Neural crest cell (in vitro differentiated cells): ENCODE data around the gene TMED1. TPM values are rescaled to one million over a fixed set of nuclear protein-coding genes. Genes with fewer than 3 reads are reported as not detected.

ENCODE experiments used
- DNase-seq: peaks from one replicate; pipeline ENCODE4 v3.0.0; 2021; ENCODE audit warnings: low read depth, mixed read lengths, low spot score
- H3K27ac Mint-ChIP-seq: one replicate; pipeline ENCODE4 v1.8.0; 2021; ENCODE audit warnings: mild to moderate bottlenecking, mixed read lengths; ENCODE audit not compliant: unreplicated experiment
- H3K27me3 Mint-ChIP-seq: 2 replicates; pipeline ENCODE4 v1.8.0; 2021; ENCODE audit warnings: low read depth, mild to moderate bottlenecking, mixed read lengths
- H3K36me3 Mint-ChIP-seq: 2 replicates; pipeline ENCODE4 v1.8.0; 2021; ENCODE audit warnings: low read depth, mild to moderate bottlenecking, mixed read lengths
- H3K4me1 Mint-ChIP-seq: 2 replicates; pipeline ENCODE4 v1.8.0; 2021; ENCODE audit warnings: mixed read lengths
- H3K4me3 Mint-ChIP-seq: one replicate; pipeline ENCODE4 v1.8.0; 2021; ENCODE audit warnings: mild to moderate bottlenecking, mixed read lengths
- H3K9me3 Mint-ChIP-seq: 2 replicates; pipeline ENCODE4 v1.8.0; 2021; ENCODE audit warnings: mixed read lengths
- CTCF ChIP-seq: fragments of 200-600 bp; sonication (generic); conservative IDR thresholded peaks from 2 replicates; pipeline ENCODE4 v1.5.0; 2021; ENCODE audit warnings: antibody characterized with exemption, mild to moderate bottlenecking
- microRNA-seq: library from miRNA; unstranded; fragments of <30 nt; microRNA quantifications from one replicate; pipeline ENCODE4, GENCODE V29; 2020
- total RNA-seq: library from RNA; stranded (reverse); gene quantifications from 2 replicates; pipeline ENCODE4 v1.2.1, GENCODE V29; 2021

Gene TMED1
- total RNA-seq, 1 donor from 2014 or later, result 30.9 TPM

- Mint-ChIP-seq H3K27me3 (no peaks in the 10 kb centered on the region), H3K9me3 (no peaks in the 10 kb centered on the region), H3K4me3 (no peak overlapping the region), H3K36me3 (peaks cover 13% of the 10 kb centered on the region), H3K27ac (no peak overlapping the region), H3K4me1 (no peaks in the 10 kb centered on the region)
- TF ChIP-seq CTCF, result no peak
- DNase-seq, result no peak
Measured at GRCh38 chr19:10788146-10788545, 47.9 kb downstream of the TMED1 start.

- Mint-ChIP-seq H3K36me3 (peaks cover 13% of the 10 kb centered on the region), H3K4me1 (no peaks in the 10 kb centered on the region), H3K27ac (peak overlapping the region; percentile 84), H3K9me3 (no peaks in the 10 kb centered on the region), H3K27me3 (no peaks in the 10 kb centered on the region), H3K4me3 (no peak overlapping the region)
- DNase-seq, result no peak
- no peak for TF ChIP-seq CTCF
Measured at GRCh38 chr19:10784257-10784656, 51.8 kb downstream of the TMED1 start.

GRCh38 chr19:10782795-10783194 lies 53.2 kb downstream of the TMED1 start:
- Mint-ChIP-seq H3K4me1 (no peaks in the 10 kb centered on the region), H3K27ac (no peak overlapping the region), H3K4me3 (no peak overlapping the region), H3K36me3 (peaks cover 16% of the 10 kb centered on the region), H3K27me3 (no peaks in the 10 kb centered on the region), H3K9me3 (no peaks in the 10 kb centered on the region)
- TF ChIP-seq CTCF, result no peak
- DNase-seq, result no peak

Small RNA genes lying within 50 kb of the gene (microRNA-seq; reads per million reads assigned to microRNA genes)
- gene MIR199A1 (not detected), gene MIR6793 (3.6 reads per million)

Other genes starting within 250 kb of the TMED1 start
- gene AP1M2, start 248.9 kb downstream of the TMED1 start, total RNA-seq, result not detected in 2 replicates
- 94.5 and 99.5 TPM in 2 replicates for gene SLC44A2, start 210.7 kb downstream of the TMED1 start, total RNA-seq
- 848 and 861 TPM in 2 replicates for gene ILF3, start 181.9 kb downstream of the TMED1 start, total RNA-seq
- 74.0 and 85.0 TPM in 2 replicates for gene QTRT1, start 134.8 kb downstream of the TMED1 start, total RNA-seq
- 117 TPM in 2 replicates for gene DNM2, start 118.1 kb downstream of the TMED1 start, total RNA-seq
- not detected in 2 replicates for gene C19orf38, start 12.2 kb upstream of the TMED1 start, total RNA-seq
- gene CARM1, start 35.3 kb upstream of the TMED1 start, total RNA-seq, result 99.6 and 106 TPM in 2 replicates
- gene YIPF2, start 92.4 kb upstream of the TMED1 start, total RNA-seq, result 19.8 and 22.0 TPM in 2 replicates
- gene TIMM29, start 92.6 kb upstream of the TMED1 start, total RNA-seq, result 28.0 and 30.1 TPM in 2 replicates
- 363 and 382 TPM in 2 replicates for gene SMARCA4, start 124.8 kb upstream of the TMED1 start, total RNA-seq